ENCODE results near the gene INSIG2. TPM values are rescaled to one million over a fixed set of nuclear protein-coding genes. Genes with fewer than 3 reads are reported as not detected.

INSIG2 gene
- total and polyA plus RNA-seq, 2 of the 4 experiments (the other 2 are of a cell fraction), result 9.1 to 11.7 TPM

- H3K79me1 ChIP-seq (ENCODE audit: low read depth in 1 of 2, low read length in 2 of 2), result no peaks in the 10 kb centered on the region
- ATAC-seq (ENCODE audit: low read depth), result no peak
- H3K18ac ChIP-seq (ENCODE audit: low read depth, low read length), result no peak overlapping the region
- no peaks in the 10 kb centered on the region; the same call in 1 of the 2 replicates for H3K27me3 ChIP-seq (ENCODE audit: control insufficient read depth, insufficient read depth, low read length)
- BruUV-seq (replicated peaks), result no TSS peak
- H3K4ac ChIP-seq (ENCODE audit: low read depth, low read length), result no peak overlapping the region
- WGBS, 2 experiments (ENCODE audit: extremely low coverage in 2 of 2, insufficient read length in 1 of 2), result no CpG with 5 or more reads among the region's 1 CpG
- H3K56ac ChIP-seq (ENCODE audit: extremely low read depth, insufficient read depth, low read length), result no peak overlapping the region
- no peak overlapping the region for H4K8ac ChIP-seq (ENCODE audit: low read depth in 2 of 2, low read length in 2 of 2)
- H3K14ac ChIP-seq (replicated peaks; ENCODE audit: low read depth, low read length), result no peak overlapping the region
- no peak overlapping the region for H2AK5ac ChIP-seq (ENCODE audit: low read depth, low read length)
- no peak overlapping the region for H2AK9ac ChIP-seq (replicated peaks; ENCODE audit: low read depth, low read length, poor library complexity)
- dilution Hi-C loops (cut with HindIII; ENCODE audit: low sequenced_read_pairs, unreplicated experiment) (no loop called here), intact Hi-C loops (cut with micrococcal nuclease) (no loop called here), in situ Hi-C loops (cut with MboI; ENCODE audit: low sequenced_read_pairs) (no loop called here)
- no peaks in the 10 kb centered on the region for H3K9me1 ChIP-seq (ENCODE audit: insufficient read depth, low read length)
- no peaks in the 10 kb centered on the region for H3K4me1 ChIP-seq (ENCODE audit: control insufficient read depth, insufficient read depth, low read length)
- H2BK20ac ChIP-seq (ENCODE audit: low read depth, low read length), result no peak overlapping the region
- DNase-seq, result no peak
- ChIA-PET CTCF (no interaction called here), POLR2A (ENCODE audit: unreplicated experiment) (no interaction called here)
- H4K91ac ChIP-seq (ENCODE audit: insufficient read depth, low read depth, low read length), result no peak overlapping the region
- no peak overlapping the region for H2BK120ac ChIP-seq (ENCODE audit: low read depth, low read length)
- no peak overlapping the region for H3K9ac ChIP-seq (ENCODE audit: low read depth, low read length)
- H2BK15ac ChIP-seq (ENCODE audit: low read depth, low read length), result no peak overlapping the region
- no peak overlapping the region for H3K4me2 ChIP-seq (ENCODE audit: low read depth, low read length)
- no peaks in the 10 kb centered on the region for H3K36me3 ChIP-seq (ENCODE audit: control insufficient read depth, insufficient read depth, low read length)
- H2BK5ac ChIP-seq (ENCODE audit: low read depth, low read length, poor library complexity, severe bottlenecking), result no peak overlapping the region
- no peak overlapping the region for H4K5ac ChIP-seq (ENCODE audit: low read depth, low read length)
- no peak overlapping the region for H3K4me3 ChIP-seq (ENCODE audit: insufficient read depth, low read depth, low read length)
- H2AFZ ChIP-seq (replicated peaks; ENCODE audit: low read length, poor library complexity), result no peak overlapping the region
- H3K9me3 ChIP-seq (ENCODE audit: control insufficient read depth, insufficient read depth, low read length), result no peaks in the 10 kb centered on the region
- H3K27ac ChIP-seq (ENCODE audit: insufficient read depth, low read length), result no peak overlapping the region
- no peaks in the 10 kb centered on the region for H4K20me1 ChIP-seq (ENCODE audit: insufficient read depth, low read length)
- no peak overlapping the region for H3K23ac ChIP-seq (ENCODE audit: low read depth, low read length)
- TF ChIP-seq RAD21 (IDR thresholded peaks at IDR 0.05; ENCODE audit: low read length), result no peak
- no peak for TF ChIP-seq CEBPB (IDR thresholded peaks at IDR 0.05; ENCODE audit: low read depth, low read length)
- no peak for TF ChIP-seq RCOR1 (IDR thresholded peaks at IDR 0.05; ENCODE audit: insufficient replicate concordance, low read length)
- TF ChIP-seq MAZ (IDR thresholded peaks at IDR 0.05; ENCODE audit: borderline replicate concordance, low read depth, low read length), result no peak
- no peak for TF ChIP-seq BHLHE40 (IDR thresholded peaks at IDR 0.05; ENCODE audit: low read depth, low read length)
- TF ChIP-seq MXI1 (IDR thresholded peaks at IDR 0.05; ENCODE audit: borderline replicate concordance, low read depth, low read length), result no peak
- no peak for TF ChIP-seq CHD1 (IDR thresholded peaks at IDR 0.05; ENCODE audit: low read depth, low read length)
These were observed 59.9 kb downstream of the INSIG2 start for GRCh38 chr2:118148133-118148532.
